ENCODE results near the gene MGA.

GRCh38 chr15:41659190-41659589, 1.0 kb upstream of the MGA start:
- TF ChIP-seq ZFP30 (CRISPR knock-in tag; IDR thresholded peaks at IDR 0.05) (no peak), ISL1 (CRISPR knock-in tag; IDR thresholded peaks at IDR 0.05) (no peak), TSHZ2 (CRISPR knock-in tag; IDR thresholded peaks at IDR 0.05) (no peak), ZNF565 (CRISPR knock-in tag; conservative IDR thresholded peaks at IDR 0.05; ENCODE audit: low read depth) (no peak), TOX (CRISPR knock-in tag; IDR thresholded peaks at IDR 0.05; ENCODE audit: borderline replicate concordance) (no peak), ZFP3 (CRISPR knock-in tag; IDR thresholded peaks at IDR 0.05) (no peak), PATZ1 (CRISPR knock-in tag; IDR thresholded peaks at IDR 0.05; ENCODE audit: borderline replicate concordance) (no peak), CSRNP3 (CRISPR knock-in tag; IDR thresholded peaks at IDR 0.05) (no peak), CREB5 (CRISPR knock-in tag; IDR thresholded peaks at IDR 0.05; ENCODE audit: low read depth) (no peak), TCF4 (CRISPR knock-in tag; IDR thresholded peaks at IDR 0.05; ENCODE audit: borderline replicate concordance) (no peak), BACH2 (CRISPR knock-in tag; IDR thresholded peaks at IDR 0.05; ENCODE audit: borderline replicate concordance) (no peak)

All from SK-N-SH treated with all-trans-retinoic acid at 6 μM for 48 hours (cell line).